Mucosa of stomach (tissue), 1 donor: ENCODE results near the gene ZNF438.

Experiments
- H3K27me3 ChIP-seq: one replicate; pipeline ENCODE4 v1.7.0; 2013; ENCODE audit warnings: mild to moderate bottlenecking, low read length; ENCODE audit not compliant: control insufficient read depth, insufficient read depth
- H3K36me3 ChIP-seq: one replicate; pipeline ENCODE4 v1.7.0; 2013; ENCODE audit warnings: low read length; ENCODE audit not compliant: control insufficient read depth, insufficient read depth
- H3K4me1 ChIP-seq: one replicate; pipeline ENCODE4 v1.7.0; 2013; ENCODE audit warnings: mild to moderate bottlenecking, low read length; ENCODE audit not compliant: control insufficient read depth, insufficient read depth
- H3K4me3 ChIP-seq: one replicate; pipeline ENCODE4 v1.7.0; 2013; ENCODE audit warnings: low read length
- H3K9ac ChIP-seq: one replicate; pipeline ENCODE4 v1.7.0; 2013; ENCODE audit warnings: mild to moderate bottlenecking, low read length, moderate library complexity
- H3K9me3 ChIP-seq: one replicate; pipeline ENCODE4 v1.7.0; 2013; ENCODE audit warnings: mild to moderate bottlenecking, low read length, moderate library complexity; ENCODE audit not compliant: control insufficient read depth
- donor health status: Pancreatic carcinoma.

ZNF438 gene

GRCh38 chr10:30846710-30847109, 185.0 kb downstream of the ZNF438 start:
- Histone ChIP-seq H3K4me3 (no peak overlapping the region), H3K4me1 (no peaks in the 10 kb centered on the region), H3K9ac (no peak overlapping the region), H3K9me3 (no peaks in the 10 kb centered on the region), H3K36me3 (no peaks in the 10 kb centered on the region), H3K27me3 (no peaks in the 10 kb centered on the region)

- Histone ChIP-seq H3K36me3 (no peaks in the 10 kb centered on the region), H3K4me3 (no peak overlapping the region), H3K9me3 (no peaks in the 10 kb centered on the region), H3K27me3 (no peaks in the 10 kb centered on the region), H3K4me1 (peaks cover 9% of the 10 kb centered on the region), H3K9ac (no peak overlapping the region)
Observed at GRCh38 chr10:30842894-30843293, 188.8 kb downstream of the ZNF438 start.

- no peaks in the 10 kb centered on the region for H3K27me3 ChIP-seq
- no peak overlapping the region for H3K9ac ChIP-seq
- H3K4me3 ChIP-seq = no peak overlapping the region
- H3K36me3 ChIP-seq = no peaks in the 10 kb centered on the region
- H3K9me3 ChIP-seq = no peaks in the 10 kb centered on the region
- peaks cover 9% of the 10 kb centered on the region for H3K4me1 ChIP-seq
Observed at GRCh38 chr10:30842185-30842584, 189.5 kb downstream of the ZNF438 start.

- no peak overlapping the region for H3K4me3 ChIP-seq
- no peaks in the 10 kb centered on the region for H3K27me3 ChIP-seq
- H3K4me1 ChIP-seq = peaks cover 9% of the 10 kb centered on the region
Observed at GRCh38 chr10:30840395-30841050, 191.1 kb downstream of the ZNF438 start.

GRCh38 chr10:30839652-30840051, 192.0 kb downstream of the ZNF438 start:
- no peak overlapping the region for H3K9ac ChIP-seq
- no peaks in the 10 kb centered on the region for H3K9me3 ChIP-seq
- no peaks in the 10 kb centered on the region for H3K27me3 ChIP-seq
- H3K4me1 ChIP-seq = peaks cover 9% of the 10 kb centered on the region
- no peaks in the 10 kb centered on the region for H3K36me3 ChIP-seq
- H3K4me3 ChIP-seq = no peak overlapping the region

More at GRCh38 chr10:30840395-30841050, 191.1 kb downstream of the ZNF438 start:
- H3K9ac ChIP-seq = no peak overlapping the region
- H3K9me3 ChIP-seq = no peaks in the 10 kb centered on the region
- H3K36me3 ChIP-seq = no peaks in the 10 kb centered on the region

- Histone ChIP-seq H3K27me3 (no peaks in the 10 kb centered on the region), H3K36me3 (no peaks in the 10 kb centered on the region), H3K9me3 (no peaks in the 10 kb centered on the region), H3K9ac (no peak overlapping the region), H3K4me1 (peaks cover 9% of the 10 kb centered on the region), H3K4me3 (no peak overlapping the region)
Observed at GRCh38 chr10:30836406-30836805, 195.3 kb downstream of the ZNF438 start.

- peaks cover 2% of the 10 kb centered on the region for H3K4me1 ChIP-seq
- H3K4me3 ChIP-seq = no peak overlapping the region
- no peak overlapping the region for H3K9ac ChIP-seq
- no peaks in the 10 kb centered on the region for H3K36me3 ChIP-seq
- H3K27me3 ChIP-seq = no peaks in the 10 kb centered on the region
- H3K9me3 ChIP-seq = no peaks in the 10 kb centered on the region
Observed at GRCh38 chr10:30835146-30835545, 196.5 kb downstream of the ZNF438 start.

- no peaks in the 10 kb centered on the region for H3K27me3 ChIP-seq
- no peaks in the 10 kb centered on the region for H3K9me3 ChIP-seq
- H3K4me1 ChIP-seq = peaks cover 6% of the 10 kb centered on the region
- no peaks in the 10 kb centered on the region for H3K36me3 ChIP-seq
- H3K4me3 ChIP-seq = no peak overlapping the region
- H3K9ac ChIP-seq = no peak overlapping the region
Observed at GRCh38 chr10:30834651-30835050, 197.0 kb downstream of the ZNF438 start.

GRCh38 chr10:30834153-30834552, 197.5 kb downstream of the ZNF438 start:
- Histone ChIP-seq H3K9ac (no peak overlapping the region), H3K4me3 (no peak overlapping the region), H3K9me3 (no peaks in the 10 kb centered on the region), H3K4me1 (peaks cover 8% of the 10 kb centered on the region), H3K27me3 (no peaks in the 10 kb centered on the region), H3K36me3 (no peaks in the 10 kb centered on the region)

- Histone ChIP-seq H3K36me3 (no peaks in the 10 kb centered on the region), H3K9me3 (no peaks in the 10 kb centered on the region), H3K27me3 (no peaks in the 10 kb centered on the region), H3K9ac (no peak overlapping the region), H3K4me3 (no peak overlapping the region), H3K4me1 (peaks cover 13% of the 10 kb centered on the region)
Observed at GRCh38 chr10:30833628-30833970, 198.1 kb downstream of the ZNF438 start.

GRCh38 chr10:30832749-30833627, 198.7 kb downstream of the ZNF438 start:
- no peak overlapping the region for H3K9ac ChIP-seq
- no peaks in the 10 kb centered on the region for H3K27me3 ChIP-seq
- H3K4me3 ChIP-seq = no peak overlapping the region
- peaks cover 14% of the 10 kb centered on the region for H3K4me1 ChIP-seq
- no peaks in the 10 kb centered on the region for H3K36me3 ChIP-seq
- no peaks in the 10 kb centered on the region for H3K9me3 ChIP-seq

- Histone ChIP-seq H3K4me1 (peaks cover 14% of the 10 kb centered on the region), H3K4me3 (no peak overlapping the region), H3K9me3 (no peaks in the 10 kb centered on the region), H3K9ac (no peak overlapping the region), H3K27me3 (no peaks in the 10 kb centered on the region), H3K36me3 (no peaks in the 10 kb centered on the region)
Observed at GRCh38 chr10:30832001-30832748, 199.5 kb downstream of the ZNF438 start.
